Gastrocnemius medialis (tissue), 4 donors: Measurements from ENCODE around the gene NARF.
"Not testable (repeated sequence)": the region's sequence is repeated elsewhere in the genome, so short reads cannot be mapped to it uniquely, and the experiment has no call there.

ENCODE experiments used
- CTCF ChIP-seq, 5 experiments: fragments of 450-650 bp in 3 of 5; fragments of 200-600 bp in 2 of 5; sonication (generic) in 2 of 5; IDR thresholded peaks in 4 of 5; conservative IDR thresholded peaks in 1 of 5; 1 replicate in 4 of 5; 2 replicates in 1 of 5; pipeline ENCODE4 v1.5.1; 2016 to 2019; ENCODE audit warnings: antibody characterized with exemption in 5 of 5, mild to moderate bottlenecking in 3 of 5, moderate library complexity in 3 of 5
- POLR2A ChIP-seq, 2 donors: fragments of 450-650 bp; IDR thresholded peaks; one replicate each; pipeline ENCODE4 v1.6.1; 2017; ENCODE audit warnings: antibody characterized with exemption in 2 of 2, mild to moderate bottlenecking in 2 of 2, moderate library complexity in 2 of 2

- not testable (repeated sequence) for TF ChIP-seq CTCF (IDR thresholded peaks at IDR 0.05 in 4 of 5, conservative IDR thresholded peaks at IDR 0.05 in 1 of 5); POLR2A (IDR thresholded peaks at IDR 0.05)
Observed at GRCh38 chr17:82537228-82537627, 78.7 kb downstream of the NARF start.
